Inferior parietal cortex (tissue), 1 donor: ENCODE data around the gene LDHD.
A peak's percentile ranks its signal among the peaks of the same experiment; 100 is the strongest.

ENCODE experiments used
- DNase-seq: peaks from one replicate; pipeline ENCODE4 v3.0.0-alpha.2; 2016; ENCODE audit errors: extremely low spot score

LDHD gene

GRCh38 chr16:75114946-75115825 is 1.4 kb downstream of the LDHD start:
- DNase-seq: no peak

GRCh38 chr16:75114179-75114945 is 2.2 kb downstream of the LDHD start:
- DNase-seq: no peak

GRCh38 chr16:75113541-75114121 is 2.9 kb downstream of the LDHD start:
- no peak for DNase-seq

GRCh38 chr16:75112734-75113491 is 3.7 kb downstream of the LDHD start:
- no peak for DNase-seq

GRCh38 chr16:75111961-75112733 is 4.4 kb downstream of the LDHD start:
- DNase-seq: no peak

- DNase-seq: no peak
Observed at GRCh38 chr16:75111514-75111940, 5.1 kb downstream of the LDHD start.

- DNase-seq: peak; percentile 94
Observed at GRCh38 chr16:75110637-75111513, 5.7 kb downstream of the LDHD start.

- no peak for DNase-seq
Observed at GRCh38 chr16:75109732-75110243, 6.8 kb downstream of the LDHD start.

- DNase-seq: peak; percentile 66
Observed at GRCh38 chr16:75108792-75109731, 7.5 kb downstream of the LDHD start.

- no peak for DNase-seq
Observed at GRCh38 chr16:75107505-75107904, 9.1 kb downstream of the LDHD start.

- no peak for DNase-seq
Observed at GRCh38 chr16:75106351-75107274, 10.0 kb downstream of the LDHD start.

GRCh38 chr16:75105306-75106061 is 11.1 kb downstream of the LDHD start:
- DNase-seq: no peak

- DNase-seq: no peak
Observed at GRCh38 chr16:75104836-75105235, 11.7 kb downstream of the LDHD start.

- DNase-seq: no peak
Observed at GRCh38 chr16:75103994-75104393, 12.6 kb downstream of the LDHD start.

GRCh38 chr16:75102595-75102994 is 14.0 kb downstream of the LDHD start:
- DNase-seq: no peak

GRCh38 chr16:75101635-75102034 is 14.9 kb downstream of the LDHD start:
- DNase-seq: no peak

- DNase-seq: no peak
Observed at GRCh38 chr16:75100603-75100990, 16.0 kb downstream of the LDHD start.
